CD14-positive monocyte (primary cell): Measurements from ENCODE around the gene C16orf82. TPM values are rescaled to one million over a fixed set of nuclear protein-coding genes. Genes with fewer than 3 reads are reported as not detected.

Experiments used
- DNase-seq, 3 donors: peaks; one replicate each; pipeline ENCODE4 v3.0.0-alpha.2; 2011 to 2022
- H2AFZ ChIP-seq: 2 replicates; pipeline ENCODE4 v1.6.0; 2012; ENCODE audit warnings: mild to moderate bottlenecking, low read depth, low read length, inconsistent platforms; ENCODE audit not compliant: insufficient read depth, poor library complexity, severe bottlenecking
- H3K27ac ChIP-seq, 2 donors: 1 replicate in 1 of 2; 2 replicates in 1 of 2; pipeline ENCODE4 v1.5.1; 2012 to 2013; ENCODE audit warnings: low read length in 2 of 2, control low read depth in 1 of 2, inconsistent platforms in 1 of 2, low read depth in 1 of 2, mild to moderate bottlenecking in 1 of 2
- H3K27me3 ChIP-seq, 2 donors: one replicate each; pipeline versions ENCODE4 v1.6.0 to v1.6.1; 2011 to 2013; ENCODE audit warnings: low read length in 2 of 2; ENCODE audit not compliant: control insufficient read depth in 2 of 2, insufficient read depth in 2 of 2
- H3K36me3 ChIP-seq, 2 donors: replicated peaks in 1 of 2; 1 replicate in 1 of 2; 2 replicates in 1 of 2; pipeline versions ENCODE4 v1.5.1 to v1.6.1; 2012 to 2013; ENCODE audit warnings: low read length in 2 of 2, control low read depth in 1 of 2, inconsistent platforms in 1 of 2, mild to moderate bottlenecking in 1 of 2; ENCODE audit not compliant: insufficient read depth in 2 of 2, control insufficient read depth in 1 of 2
- H3K4me1 ChIP-seq, 2 donors: 1 replicate in 1 of 2; 2 replicates in 1 of 2; pipeline versions ENCODE4 v1.5.1 to v1.6.1; 2012 to 2013; ENCODE audit warnings: low read length in 2 of 2, control low read depth in 1 of 2, inconsistent platforms in 1 of 2, mild to moderate bottlenecking in 1 of 2, moderate library complexity in 1 of 2; ENCODE audit not compliant: insufficient read depth in 2 of 2, control insufficient read depth in 1 of 2
- H3K4me2 ChIP-seq: replicated peaks from 2 replicates; pipeline ENCODE3; 2012; ENCODE audit warnings: low read length, moderate library complexity, mild to moderate bottlenecking; ENCODE audit not compliant: poor library complexity, severe bottlenecking; ENCODE audit errors: extremely low read depth
- H3K4me3 ChIP-seq, 3 experiments: fragments of 200-600 bp in 1 of 3; sonication (generic) in 1 of 3; replicated peaks in 1 of 3; 1 replicate in 2 of 3; 2 replicates in 1 of 3; pipeline ENCODE4 v1.5.1; 2011 to 2013; ENCODE audit warnings: low read length in 3 of 3, mild to moderate bottlenecking in 3 of 3, control low read depth in 2 of 3, low read depth in 2 of 3, inconsistent platforms in 1 of 3, moderate library complexity in 1 of 3
- H3K79me2 ChIP-seq: 2 replicates; pipeline ENCODE4 v1.6.0; 2012; ENCODE audit warnings: mild to moderate bottlenecking, control low read depth, inconsistent platforms, low read length, moderate library complexity; ENCODE audit not compliant: insufficient read depth
- H3K9ac ChIP-seq: 2 replicates; pipeline ENCODE4 v1.6.0; 2017; ENCODE audit warnings: low read length, mild to moderate bottlenecking; ENCODE audit not compliant: insufficient read depth, poor library complexity, severe bottlenecking
- H3K9me3 ChIP-seq, 2 donors: replicated peaks in 1 of 2; 1 replicate in 1 of 2; 2 replicates in 1 of 2; pipeline versions ENCODE4 v1.5.1 to v1.6.1; 2012 to 2013; ENCODE audit warnings: low read length in 2 of 2, control low read depth in 1 of 2; ENCODE audit not compliant: control insufficient read depth in 1 of 2, insufficient read depth in 1 of 2
- H4K20me1 ChIP-seq: 2 replicates; pipeline ENCODE4 v1.6.0; 2012; ENCODE audit warnings: mild to moderate bottlenecking, low read length, control low read depth, moderate library complexity; ENCODE audit not compliant: insufficient read depth
- H3K27ac Mint-ChIP-seq, 7 donors: one replicate each; pipeline ENCODE4 v1.8.0; 2020; ENCODE audit warnings: mild to moderate bottlenecking in 7 of 7, mixed read lengths in 7 of 7, moderate library complexity in 6 of 7, inconsistent platforms in 2 of 7
- H3K27me3 Mint-ChIP-seq, 3 donors: one replicate each; pipeline ENCODE4 v1.8.0; 2021 to 2022; ENCODE audit warnings: low read depth in 3 of 3, mild to moderate bottlenecking in 3 of 3, mixed read lengths in 3 of 3, moderate library complexity in 3 of 3, inconsistent platforms in 1 of 3
- H3K36me3 Mint-ChIP-seq, 2 donors: one replicate each; pipeline ENCODE4 v1.8.0; 2020; ENCODE audit warnings: mixed read lengths in 2 of 2, inconsistent platforms in 1 of 2, mild to moderate bottlenecking in 1 of 2
- H3K4me1 Mint-ChIP-seq: one replicate; pipeline ENCODE4 v1.8.0; 2020; ENCODE audit warnings: mild to moderate bottlenecking, mixed read lengths
- H3K4me3 Mint-ChIP-seq, 2 donors: one replicate each; pipeline ENCODE4 v1.8.0; 2020; ENCODE audit warnings: mild to moderate bottlenecking in 2 of 2, mixed read lengths in 2 of 2, moderate library complexity in 1 of 2
- H3K9me3 Mint-ChIP-seq, 7 donors: one replicate each; pipeline ENCODE4 v1.8.0; 2020 to 2022; ENCODE audit warnings: mixed read lengths in 7 of 7, mild to moderate bottlenecking in 6 of 7, moderate library complexity in 6 of 7, inconsistent platforms in 2 of 7
- CTCF ChIP-seq: fragments of 200-600 bp; IDR thresholded peaks from one replicate; pipeline ENCODE4 v1.8.0; 2022; ENCODE audit warnings: antibody characterized with exemption, mild to moderate bottlenecking
- WGBS: methylation state at CpG from one replicate; pipeline ENCODE4 v1.1.5; 2013; ENCODE audit warnings: missing lambda C conversion rate; ENCODE audit not compliant: insufficient coverage; 5-methylcytosine and 5-hydroxymethylcytosine counted together
- intact Hi-C, 2 donors: fragments of 100-400 bp; cut with micrococcal nuclease; formaldehyde crosslinking; loops; one replicate each; pipeline versions ENCODE4 v1.15.0 to v1.15.1; 2023
- polyA plus RNA-seq, 3 donors: library from polyadenylated mRNA; depleted of rRNA in 1 of 3; unstranded in 2 of 3; stranded (reverse) in 1 of 3; fragments of 300-500 nt in 2 of 3; fragments of >200 nt in 1 of 3; fragmentation: Illumina TruSeq in 2 of 3; gene quantifications; 1 replicate in 2 of 3; 2 replicates in 1 of 3; pipeline ENCODE4 v1.2.3, GENCODE V29; 2012 to 2021

The C16orf82 gene
- polyA plus RNA-seq, 3 donors = not detected

GRCh38 chr16:27024010-27024409 lies 42.7 kb upstream of the C16orf82 start:
- H4K20me1 ChIP-seq = no peaks in the 10 kb centered on the region
- WGBS = 56% methylated on average over 1 of the region's 2 CpGs
- H3K4me3 ChIP-seq = no peak overlapping the region
- intact Hi-C loops = no loop called here
- no peaks in the 10 kb centered on the region for H3K9me3 ChIP-seq
- H3K36me3 ChIP-seq = no peaks in the 10 kb centered on the region
- no peak overlapping the region for H3K27ac ChIP-seq
- Mint-ChIP-seq H3K36me3 (no peaks in the 10 kb centered on the region), H3K9me3 (peaks cover 0 to 8% (median 5%) of the 10 kb centered on the region in 7 donors), H3K4me3 (no peak overlapping the region), H3K27ac (no peak overlapping the region), H3K4me1 (no peaks in the 10 kb centered on the region), H3K27me3 (peaks cover 1 to 6% (median 3%) of the 10 kb centered on the region in 3 donors)
- no peaks in the 10 kb centered on the region for H3K79me2 ChIP-seq
- no peaks in the 10 kb centered on the region for H3K27me3 ChIP-seq
- H3K4me1 ChIP-seq = no peaks in the 10 kb centered on the region
- no peak overlapping the region for H2AFZ ChIP-seq
- no peak for DNase-seq
- H3K9ac ChIP-seq = no peak overlapping the region
- no peak for TF ChIP-seq CTCF
- H3K4me2 ChIP-seq = no peak overlapping the region

- no peak overlapping the region for H3K9ac ChIP-seq
- no peak overlapping the region for H3K4me3 ChIP-seq
- H4K20me1 ChIP-seq = no peaks in the 10 kb centered on the region
- H3K4me1 ChIP-seq = no peaks in the 10 kb centered on the region
- no peaks in the 10 kb centered on the region for H3K27me3 ChIP-seq
- H3K27ac Mint-ChIP-seq = no peak overlapping the region
- no peak for DNase-seq
- no peaks in the 10 kb centered on the region for H3K4me1 Mint-ChIP-seq
- H3K27me3 Mint-ChIP-seq = peaks cover 1 to 4% (median 3%) of the 10 kb centered on the region in 3 donors
- no peaks in the 10 kb centered on the region for H3K79me2 ChIP-seq
- H3K36me3 Mint-ChIP-seq = no peaks in the 10 kb centered on the region
- intact Hi-C loops = no loop called here
- no CpG with 5 or more reads among the region's 6 CpGs for WGBS
- no peak for TF ChIP-seq CTCF
- H3K27ac ChIP-seq = no peak overlapping the region
- H3K4me2 ChIP-seq = no peak overlapping the region
- no peaks in the 10 kb centered on the region for H3K9me3 ChIP-seq
- no peaks in the 10 kb centered on the region for H3K36me3 ChIP-seq
- H3K9me3 Mint-ChIP-seq = peaks cover 0 to 8% (median 3%) of the 10 kb centered on the region in 7 donors
- no peak overlapping the region for H2AFZ ChIP-seq
- no peak overlapping the region for H3K4me3 Mint-ChIP-seq
These were observed 41.1 kb upstream of the C16orf82 start for GRCh38 chr16:27025581-27025980.
